Measurements from ENCODE around the gene NR6A1. TPM values are rescaled to one million over a fixed set of nuclear protein-coding genes. Genes with fewer than 3 reads are reported as not detected.

NR6A1 gene
- total and polyA plus RNA-seq, 2 of the 13 experiments (the other 11 are each of a cell fraction or from before 2014, with no cell fraction given): 28.1 to 31.5 TPM

DNA sequence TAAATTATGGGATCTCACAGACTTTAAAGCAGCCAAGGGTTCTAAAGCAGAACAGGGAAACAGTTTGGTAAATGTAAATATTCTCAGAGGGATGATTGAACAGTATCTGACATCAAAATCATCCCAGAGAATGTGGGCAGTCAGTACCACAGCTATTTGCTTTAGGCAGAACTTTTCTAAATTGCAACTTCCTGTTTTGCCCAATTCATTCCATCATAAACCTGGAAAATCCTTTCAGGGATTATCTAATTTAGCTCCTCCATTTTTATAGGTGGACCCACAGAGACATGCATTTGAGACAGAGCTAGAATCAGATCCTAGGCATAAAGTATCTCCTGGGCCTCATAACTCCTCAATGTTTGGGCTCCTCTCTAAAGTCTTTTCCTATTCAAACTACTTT, 12.4 kb downstream of the NR6A1 start:
- DNase-seq (ENCODE audit: low spot score) (no peak), ATAC-seq (no peak), FAIRE-seq (no peak)
- no peak overlapping the region for H3K4me2 ChIP-seq (ENCODE audit: low read depth, low read length)
- in situ Hi-C loops (cut with HindIII; ENCODE audit: extremely low pct_ligation_motif_present, low pct_unique_long_range_greater_than_20kb): loop anchor here (5.0 kb wide), 1 partner anchor 36 kb away; no protein-coding TSS in a partner anchor
- H3K27me3 ChIP-seq (ENCODE audit: control insufficient read depth in 1 of 2, insufficient read depth in 2 of 2, low read length in 2 of 2): no peaks in the 10 kb centered on the region; a peak in 1 of 5 replicates
- H3K9ac ChIP-seq (ENCODE audit: insufficient read depth, low read depth, low read length): no peak overlapping the region
- intact Hi-C loops (cut with micrococcal nuclease; ENCODE audit: unreplicated experiment): loop anchor here (5.0 kb wide), 1 partner anchor 206 kb away; no protein-coding TSS in a partner anchor
- H3K27ac ChIP-seq (ENCODE audit: extremely low read length, insufficient read depth, low read length): no peak overlapping the region
- TF ChIP-seq, protein P1, sequence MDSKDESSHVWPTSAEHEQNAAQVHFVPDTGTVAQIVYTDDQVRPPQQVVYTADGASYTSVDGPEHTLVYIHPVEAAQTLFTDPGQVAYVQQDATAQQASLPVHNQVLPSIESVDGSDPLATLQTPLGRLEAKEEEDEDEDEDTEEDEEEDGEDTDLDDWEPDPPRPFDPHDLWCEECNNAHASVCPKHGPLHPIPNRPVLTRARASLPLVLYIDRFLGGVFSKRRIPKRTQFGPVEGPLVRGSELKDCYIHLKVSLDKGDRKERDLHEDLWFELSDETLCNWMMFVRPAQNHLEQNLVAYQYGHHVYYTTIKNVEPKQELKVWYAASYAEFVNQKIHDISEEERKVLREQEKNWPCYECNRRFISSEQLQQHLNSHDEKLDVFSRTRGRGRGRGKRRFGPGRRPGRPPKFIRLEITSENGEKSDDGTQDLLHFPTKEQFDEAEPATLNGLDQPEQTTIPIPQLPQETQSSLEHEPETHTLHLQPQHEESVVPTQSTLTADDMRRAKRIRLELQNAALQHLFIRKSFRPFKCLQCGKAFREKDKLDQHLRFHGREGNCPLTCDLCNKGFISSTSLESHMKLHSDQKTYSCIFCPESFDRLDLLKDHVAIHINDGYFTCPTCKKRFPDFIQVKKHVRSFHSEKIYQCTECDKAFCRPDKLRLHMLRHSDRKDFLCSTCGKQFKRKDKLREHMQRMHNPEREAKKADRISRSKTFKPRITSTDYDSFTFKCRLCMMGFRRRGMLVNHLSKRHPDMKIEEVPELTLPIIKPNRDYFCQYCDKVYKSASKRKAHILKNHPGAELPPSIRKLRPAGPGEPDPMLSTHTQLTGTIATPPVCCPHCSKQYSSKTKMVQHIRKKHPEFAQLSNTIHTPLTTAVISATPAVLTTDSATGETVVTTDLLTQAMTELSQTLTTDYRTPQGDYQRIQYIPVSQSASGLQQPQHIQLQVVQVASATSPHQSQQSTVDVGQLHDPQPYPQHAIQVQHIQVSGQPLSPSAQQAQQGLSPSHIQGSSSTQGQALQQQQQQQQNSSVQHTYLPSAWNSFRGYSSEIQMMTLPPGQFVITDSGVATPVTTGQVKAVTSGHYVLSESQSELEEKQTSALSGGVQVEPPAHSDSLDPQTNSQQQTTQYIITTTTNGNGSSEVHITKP (CRISPR knock-in tag; IDR thresholded peaks at IDR 0.05; ENCODE audit: low read depth): no peak
- no peaks in the 10 kb centered on the region for H3K9me3 ChIP-seq (ENCODE audit: low read length)
- H3K4me3 ChIP-seq (replicated peaks in 1 of 3; ENCODE audit: insufficient read depth in 1 of 3, low read depth in 2 of 3, low read length in 3 of 3): no peak overlapping the region
- H3K36me3 ChIP-seq (replicated peaks in 1 of 2; ENCODE audit: control insufficient read depth in 1 of 2, insufficient read depth in 2 of 2, low read length in 2 of 2): no peaks in the 10 kb centered on the region
- H4K20me1 ChIP-seq (ENCODE audit: insufficient read depth, low read length): peaks cover 10% of the 10 kb centered on the region; the same call in 1 of the 2 replicates
- no TSS peak for BruUV-seq (replicated peaks)
- H3K79me2 ChIP-seq (ENCODE audit: insufficient read depth, low read length): peaks cover 90% of the 10 kb centered on the region
- no peak overlapping the region for H2AFZ ChIP-seq (ENCODE audit: low read length)
- ChIA-PET CTCF (ENCODE audit: low intra/inter-chr PET ratio, low total read pairs) (no interaction called here), POLR2A (no interaction called here)
- peaks cover 85% of the 10 kb centered on the region for H3K4me1 ChIP-seq (ENCODE audit: insufficient read depth, low read length)

DNA sequence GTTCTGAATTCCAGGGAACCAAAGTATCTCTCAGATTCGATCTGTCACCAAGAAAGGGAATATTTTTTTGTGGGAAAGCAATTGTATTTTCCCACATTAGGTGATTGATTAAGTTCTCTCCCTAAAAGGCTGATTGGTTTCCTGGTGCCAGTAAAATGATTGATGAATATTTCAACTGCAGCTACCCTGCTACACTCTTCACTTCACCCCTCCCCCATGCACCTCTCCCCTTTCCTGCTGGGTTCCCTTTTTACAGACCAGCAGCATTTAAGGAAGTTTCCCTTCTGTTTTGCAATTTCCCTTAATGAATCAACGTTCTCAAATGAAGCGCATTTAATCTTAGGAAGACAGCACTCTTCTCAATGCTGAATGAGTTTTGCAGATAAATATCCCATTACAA, 13.1 kb downstream of the NR6A1 start:
- Histone ChIP-seq H3K27ac (ENCODE audit: extremely low read length, insufficient read depth, low read length) (peak overlapping the region; percentile 35), H3K4me1 (ENCODE audit: insufficient read depth, low read length) (peaks cover 90% of the 10 kb centered on the region), H3K9ac (ENCODE audit: insufficient read depth, low read depth, low read length) (no peak overlapping the region), H3K36me3 (replicated peaks in 1 of 2; ENCODE audit: control insufficient read depth in 1 of 2, insufficient read depth in 2 of 2, low read length in 2 of 2) (no peaks in the 10 kb centered on the region), H4K20me1 (ENCODE audit: insufficient read depth, low read length) (peaks cover 10% of the 10 kb centered on the region; the same call in 1 of the 2 replicates), H3K4me2 (ENCODE audit: low read depth, low read length) (peak overlapping the region; percentile 37; the same call in 1 of the 2 replicates), H2AFZ (ENCODE audit: low read length) (no peak overlapping the region), H3K27me3 (ENCODE audit: control insufficient read depth in 1 of 2, insufficient read depth in 2 of 2, low read length in 2 of 2) (no peaks in the 10 kb centered on the region; a peak in 1 of 5 replicates), H3K9me3 (ENCODE audit: low read length) (no peaks in the 10 kb centered on the region), H3K4me3 (replicated peaks in 1 of 3; ENCODE audit: insufficient read depth in 1 of 3, low read depth in 2 of 3, low read length in 3 of 3) (no peak overlapping the region), H3K79me2 (ENCODE audit: insufficient read depth, low read length) (peaks cover 89% of the 10 kb centered on the region)
- ATAC-seq: no peak
- in situ Hi-C loops (cut with HindIII; ENCODE audit: extremely low pct_ligation_motif_present, low pct_unique_long_range_greater_than_20kb): loop anchor here (5.0 kb wide), 1 partner anchor 36 kb away; no protein-coding TSS in a partner anchor
- BruUV-seq (replicated peaks): no TSS peak
- 66% methylated on average over 3 of the region's 3 CpGs for WGBS (ENCODE audit: low lambda C conversion rate)
- intact Hi-C loops (cut with micrococcal nuclease; ENCODE audit: unreplicated experiment): loop anchor here (5.0 kb wide), 1 partner anchor 206 kb away; no protein-coding TSS in a partner anchor
- ChIA-PET POLR2A (no interaction called here), CTCF (ENCODE audit: low intra/inter-chr PET ratio, low total read pairs) (no interaction called here)
- peak; percentile 15 for FAIRE-seq
- TF ChIP-seq DNMT1 (CRISPR knock-in tag; IDR thresholded peaks at IDR 0.05): no peak
- TF ChIP-seq, protein P2, sequence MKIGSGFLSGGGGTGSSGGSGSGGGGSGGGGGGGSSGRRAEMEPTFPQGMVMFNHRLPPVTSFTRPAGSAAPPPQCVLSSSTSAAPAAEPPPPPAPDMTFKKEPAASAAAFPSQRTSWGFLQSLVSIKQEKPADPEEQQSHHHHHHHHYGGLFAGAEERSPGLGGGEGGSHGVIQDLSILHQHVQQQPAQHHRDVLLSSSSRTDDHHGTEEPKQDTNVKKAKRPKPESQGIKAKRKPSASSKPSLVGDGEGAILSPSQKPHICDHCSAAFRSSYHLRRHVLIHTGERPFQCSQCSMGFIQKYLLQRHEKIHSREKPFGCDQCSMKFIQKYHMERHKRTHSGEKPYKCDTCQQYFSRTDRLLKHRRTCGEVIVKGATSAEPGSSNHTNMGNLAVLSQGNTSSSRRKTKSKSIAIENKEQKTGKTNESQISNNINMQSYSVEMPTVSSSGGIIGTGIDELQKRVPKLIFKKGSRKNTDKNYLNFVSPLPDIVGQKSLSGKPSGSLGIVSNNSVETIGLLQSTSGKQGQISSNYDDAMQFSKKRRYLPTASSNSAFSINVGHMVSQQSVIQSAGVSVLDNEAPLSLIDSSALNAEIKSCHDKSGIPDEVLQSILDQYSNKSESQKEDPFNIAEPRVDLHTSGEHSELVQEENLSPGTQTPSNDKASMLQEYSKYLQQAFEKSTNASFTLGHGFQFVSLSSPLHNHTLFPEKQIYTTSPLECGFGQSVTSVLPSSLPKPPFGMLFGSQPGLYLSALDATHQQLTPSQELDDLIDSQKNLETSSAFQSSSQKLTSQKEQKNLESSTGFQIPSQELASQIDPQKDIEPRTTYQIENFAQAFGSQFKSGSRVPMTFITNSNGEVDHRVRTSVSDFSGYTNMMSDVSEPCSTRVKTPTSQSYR (CRISPR knock-in tag; IDR thresholded peaks at IDR 0.05; ENCODE audit: borderline replicate concordance): peak; percentile 48; the same call in 1 of the 2 replicates
- no peak for DNase-seq (ENCODE audit: low spot score)
